ENCODE results near the gene IL4. TPM values are rescaled to one million over a fixed set of nuclear protein-coding genes. Genes with fewer than 3 reads are reported as not detected.

IL4 gene
- polyA plus RNA-seq, 1 donor from 2014 or later: not detected

DNA sequence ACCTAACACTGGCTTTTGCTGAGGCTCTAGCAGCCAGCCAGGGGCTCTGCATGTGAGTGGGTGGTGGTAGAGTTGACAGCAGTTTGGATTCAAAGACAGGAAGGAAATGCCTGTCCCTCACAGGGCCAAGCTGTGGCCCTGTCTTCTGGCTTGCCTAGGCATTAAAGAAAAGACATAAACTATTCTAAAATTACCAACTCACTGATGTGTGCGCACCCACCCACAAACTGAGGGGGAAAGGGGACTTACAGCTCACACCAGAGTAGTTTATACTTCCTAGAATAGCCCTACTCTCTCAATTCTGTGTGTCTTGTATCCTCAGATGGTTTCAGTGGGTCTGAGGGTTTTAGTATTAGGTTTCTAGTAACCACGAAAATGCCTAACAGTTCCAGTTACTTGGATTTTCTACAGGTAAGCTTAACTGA is 34.1 kb upstream of the IL4 start:
- no peaks in the 10 kb centered on the region for H3K79me2 ChIP-seq (replicated peaks; ENCODE audit: insufficient read depth, low read length)
- no peaks in the 10 kb centered on the region for H3F3A ChIP-seq (ENCODE audit: insufficient read depth, low read length, poor library complexity, severe bottlenecking)
- H3K9ac ChIP-seq (ENCODE audit: low read length): no peak overlapping the region
- no peaks in the 10 kb centered on the region for H3K9me2 ChIP-seq (ENCODE audit: insufficient read depth, low read length)
- H3K9me3 ChIP-seq (ENCODE audit: low read length): no peaks in the 10 kb centered on the region
- no peaks in the 10 kb centered on the region for H3K36me3 ChIP-seq (ENCODE audit: insufficient read depth, low read length)
- no peaks in the 10 kb centered on the region for H3K27me3 ChIP-seq (ENCODE audit: insufficient read depth, low read depth, low read length)
- TF ChIP-seq POLR2AphosphoS5 (IDR thresholded peaks at IDR 0.05) (no peak), RAD21 (conservative IDR thresholded peaks at IDR 0.05) (no peak), EZH2 (IDR thresholded peaks at IDR 0.05; ENCODE audit: borderline replicate concordance, insufficient read depth, low read length, poor library complexity, severe bottlenecking) (no peak), EP300 (conservative IDR thresholded peaks at IDR 0.05; ENCODE audit: poor library complexity, severe bottlenecking) (no peak), TAF1 (IDR thresholded peaks at IDR 0.05; ENCODE audit: low read depth) (no peak), SMC3 (conservative IDR thresholded peaks at IDR 0.05; ENCODE audit: poor library complexity) (no peak), MXI1 (conservative IDR thresholded peaks at IDR 0.05; ENCODE audit: poor library complexity, severe bottlenecking) (no peak)
- TF ChIP-seq, protein P1, sequence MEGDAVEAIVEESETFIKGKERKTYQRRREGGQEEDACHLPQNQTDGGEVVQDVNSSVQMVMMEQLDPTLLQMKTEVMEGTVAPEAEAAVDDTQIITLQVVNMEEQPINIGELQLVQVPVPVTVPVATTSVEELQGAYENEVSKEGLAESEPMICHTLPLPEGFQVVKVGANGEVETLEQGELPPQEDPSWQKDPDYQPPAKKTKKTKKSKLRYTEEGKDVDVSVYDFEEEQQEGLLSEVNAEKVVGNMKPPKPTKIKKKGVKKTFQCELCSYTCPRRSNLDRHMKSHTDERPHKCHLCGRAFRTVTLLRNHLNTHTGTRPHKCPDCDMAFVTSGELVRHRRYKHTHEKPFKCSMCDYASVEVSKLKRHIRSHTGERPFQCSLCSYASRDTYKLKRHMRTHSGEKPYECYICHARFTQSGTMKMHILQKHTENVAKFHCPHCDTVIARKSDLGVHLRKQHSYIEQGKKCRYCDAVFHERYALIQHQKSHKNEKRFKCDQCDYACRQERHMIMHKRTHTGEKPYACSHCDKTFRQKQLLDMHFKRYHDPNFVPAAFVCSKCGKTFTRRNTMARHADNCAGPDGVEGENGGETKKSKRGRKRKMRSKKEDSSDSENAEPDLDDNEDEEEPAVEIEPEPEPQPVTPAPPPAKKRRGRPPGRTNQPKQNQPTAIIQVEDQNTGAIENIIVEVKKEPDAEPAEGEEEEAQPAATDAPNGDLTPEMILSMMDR (IDR thresholded peaks at IDR 0.05; ENCODE audit: poor library complexity, severe bottlenecking): no peak
- TF ChIP-seq, protein P2, sequence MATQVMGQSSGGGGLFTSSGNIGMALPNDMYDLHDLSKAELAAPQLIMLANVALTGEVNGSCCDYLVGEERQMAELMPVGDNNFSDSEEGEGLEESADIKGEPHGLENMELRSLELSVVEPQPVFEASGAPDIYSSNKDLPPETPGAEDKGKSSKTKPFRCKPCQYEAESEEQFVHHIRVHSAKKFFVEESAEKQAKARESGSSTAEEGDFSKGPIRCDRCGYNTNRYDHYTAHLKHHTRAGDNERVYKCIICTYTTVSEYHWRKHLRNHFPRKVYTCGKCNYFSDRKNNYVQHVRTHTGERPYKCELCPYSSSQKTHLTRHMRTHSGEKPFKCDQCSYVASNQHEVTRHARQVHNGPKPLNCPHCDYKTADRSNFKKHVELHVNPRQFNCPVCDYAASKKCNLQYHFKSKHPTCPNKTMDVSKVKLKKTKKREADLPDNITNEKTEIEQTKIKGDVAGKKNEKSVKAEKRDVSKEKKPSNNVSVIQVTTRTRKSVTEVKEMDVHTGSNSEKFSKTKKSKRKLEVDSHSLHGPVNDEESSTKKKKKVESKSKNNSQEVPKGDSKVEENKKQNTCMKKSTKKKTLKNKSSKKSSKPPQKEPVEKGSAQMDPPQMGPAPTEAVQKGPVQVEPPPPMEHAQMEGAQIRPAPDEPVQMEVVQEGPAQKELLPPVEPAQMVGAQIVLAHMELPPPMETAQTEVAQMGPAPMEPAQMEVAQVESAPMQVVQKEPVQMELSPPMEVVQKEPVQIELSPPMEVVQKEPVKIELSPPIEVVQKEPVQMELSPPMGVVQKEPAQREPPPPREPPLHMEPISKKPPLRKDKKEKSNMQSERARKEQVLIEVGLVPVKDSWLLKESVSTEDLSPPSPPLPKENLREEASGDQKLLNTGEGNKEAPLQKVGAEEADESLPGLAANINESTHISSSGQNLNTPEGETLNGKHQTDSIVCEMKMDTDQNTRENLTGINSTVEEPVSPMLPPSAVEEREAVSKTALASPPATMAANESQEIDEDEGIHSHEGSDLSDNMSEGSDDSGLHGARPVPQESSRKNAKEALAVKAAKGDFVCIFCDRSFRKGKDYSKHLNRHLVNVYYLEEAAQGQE (IDR thresholded peaks at IDR 0.05; ENCODE audit: borderline replicate concordance): no peak
- no peaks in the 10 kb centered on the region for H4K20me1 ChIP-seq (ENCODE audit: insufficient read depth)
- H3K4me2 ChIP-seq (ENCODE audit: low read length): no peak overlapping the region
- H3K4me3 ChIP-seq (ENCODE audit: low read length): no peak overlapping the region
- no peak overlapping the region for H3K27ac ChIP-seq (ENCODE audit: low read length)
- H2AFZ ChIP-seq (ENCODE audit: low read depth, low read length): no peak overlapping the region

DNA sequence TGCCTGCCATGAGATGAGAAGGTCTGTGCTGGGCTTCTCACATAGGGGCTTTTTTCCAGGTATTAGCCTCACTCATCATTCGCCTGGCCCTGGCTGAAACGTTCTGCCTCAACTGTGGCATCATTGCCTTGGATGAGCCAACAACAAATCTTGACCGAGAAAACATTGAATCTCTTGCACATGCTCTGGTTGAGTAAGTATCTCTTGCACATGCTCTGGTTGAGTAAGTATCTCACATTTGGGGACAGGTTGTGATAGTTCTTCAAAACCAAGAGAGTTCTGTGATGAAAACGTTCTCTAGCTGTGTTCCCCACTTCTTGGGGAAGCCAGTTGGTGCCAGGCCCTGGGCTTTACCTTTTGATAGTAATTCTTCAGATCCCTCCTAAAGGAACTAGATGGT is 33.2 kb upstream of the IL4 start:
- Histone ChIP-seq H4K20me1 (ENCODE audit: insufficient read depth) (no peaks in the 10 kb centered on the region), H3K4me3 (ENCODE audit: low read length) (no peak overlapping the region), H3K4me2 (ENCODE audit: low read length) (no peak overlapping the region), H3K9me2 (ENCODE audit: insufficient read depth, low read length) (no peaks in the 10 kb centered on the region), H2AFZ (ENCODE audit: low read depth, low read length) (no peak overlapping the region), H3K9ac (ENCODE audit: low read length) (no peak overlapping the region), H3K27me3 (ENCODE audit: insufficient read depth, low read depth, low read length) (no peaks in the 10 kb centered on the region), H3K9me3 (ENCODE audit: low read length) (no peaks in the 10 kb centered on the region), H3K27ac (ENCODE audit: low read length) (no peak overlapping the region), H3F3A (ENCODE audit: insufficient read depth, low read length, poor library complexity, severe bottlenecking) (no peaks in the 10 kb centered on the region), H3K79me2 (replicated peaks; ENCODE audit: insufficient read depth, low read length) (no peaks in the 10 kb centered on the region), H3K36me3 (ENCODE audit: insufficient read depth, low read length) (no peaks in the 10 kb centered on the region)
- TF ChIP-seq RAD21 (conservative IDR thresholded peaks at IDR 0.05): no peak
- TF ChIP-seq, protein P1 (IDR thresholded peaks at IDR 0.05; ENCODE audit: poor library complexity, severe bottlenecking): no peak
- TF ChIP-seq TAF1 (IDR thresholded peaks at IDR 0.05; ENCODE audit: low read depth): no peak
- TF ChIP-seq EP300 (conservative IDR thresholded peaks at IDR 0.05; ENCODE audit: poor library complexity, severe bottlenecking): no peak
- TF ChIP-seq SMC3 (conservative IDR thresholded peaks at IDR 0.05; ENCODE audit: poor library complexity): no peak
- no peak for TF ChIP-seq POLR2AphosphoS5 (IDR thresholded peaks at IDR 0.05)
- no peak for TF ChIP-seq MXI1 (conservative IDR thresholded peaks at IDR 0.05; ENCODE audit: poor library complexity, severe bottlenecking)
- TF ChIP-seq, protein P2 (IDR thresholded peaks at IDR 0.05; ENCODE audit: borderline replicate concordance): no peak
